ENCODE results near the gene ARHGAP20.

DNA sequence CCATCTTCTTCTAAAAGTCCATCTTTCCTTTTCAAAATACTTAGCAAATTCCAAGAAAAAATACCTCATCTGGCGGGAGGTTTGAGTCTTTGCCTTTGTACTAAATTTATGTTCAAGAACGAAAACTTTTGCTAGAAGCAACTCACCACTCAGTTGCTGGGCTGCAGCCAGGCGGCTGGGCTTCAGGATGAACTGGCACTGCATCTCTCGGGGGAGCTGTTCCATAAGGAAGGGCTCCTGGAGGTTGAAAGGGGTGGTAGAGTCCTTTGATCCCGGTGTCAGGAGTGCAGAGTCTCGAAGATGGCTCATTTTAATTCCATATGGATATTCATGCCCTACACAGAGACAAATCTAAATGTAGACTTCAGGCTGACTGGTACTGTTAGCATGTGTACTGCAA, 105.8 kb downstream of the ARHGAP20 start:
- TF ChIP-seq, protein P1, sequence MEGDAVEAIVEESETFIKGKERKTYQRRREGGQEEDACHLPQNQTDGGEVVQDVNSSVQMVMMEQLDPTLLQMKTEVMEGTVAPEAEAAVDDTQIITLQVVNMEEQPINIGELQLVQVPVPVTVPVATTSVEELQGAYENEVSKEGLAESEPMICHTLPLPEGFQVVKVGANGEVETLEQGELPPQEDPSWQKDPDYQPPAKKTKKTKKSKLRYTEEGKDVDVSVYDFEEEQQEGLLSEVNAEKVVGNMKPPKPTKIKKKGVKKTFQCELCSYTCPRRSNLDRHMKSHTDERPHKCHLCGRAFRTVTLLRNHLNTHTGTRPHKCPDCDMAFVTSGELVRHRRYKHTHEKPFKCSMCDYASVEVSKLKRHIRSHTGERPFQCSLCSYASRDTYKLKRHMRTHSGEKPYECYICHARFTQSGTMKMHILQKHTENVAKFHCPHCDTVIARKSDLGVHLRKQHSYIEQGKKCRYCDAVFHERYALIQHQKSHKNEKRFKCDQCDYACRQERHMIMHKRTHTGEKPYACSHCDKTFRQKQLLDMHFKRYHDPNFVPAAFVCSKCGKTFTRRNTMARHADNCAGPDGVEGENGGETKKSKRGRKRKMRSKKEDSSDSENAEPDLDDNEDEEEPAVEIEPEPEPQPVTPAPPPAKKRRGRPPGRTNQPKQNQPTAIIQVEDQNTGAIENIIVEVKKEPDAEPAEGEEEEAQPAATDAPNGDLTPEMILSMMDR (conservative IDR thresholded peaks at IDR 0.05; ENCODE audit: low read depth, low read length), result no peak
- TF ChIP-seq EZH2 (IDR thresholded peaks at IDR 0.05; ENCODE audit: borderline replicate concordance, low read depth, low read length, poor library complexity, severe bottlenecking), result no peak
